Forelimb muscle (tissue), 1 donor: ENCODE results near the gene KRT72. TPM values are rescaled to one million over a fixed set of nuclear protein-coding genes. Genes with fewer than 3 reads are reported as not detected.
"Not testable (repeated sequence)": the region's sequence is repeated elsewhere in the genome, so short reads cannot be mapped to it uniquely, and the experiment has no call there.

Source experiments
- DNase-seq: peaks from one replicate; pipeline ENCODE4 v3.0.0-alpha.2; 2013; ENCODE audit warnings: low read depth
- polyA plus RNA-seq: library from polyadenylated mRNA; unstranded; fragments of 120-200 nt; gene quantifications from one replicate; pipeline ENCODE4 v1.2.1, GENCODE V29; 2013; ENCODE audit not compliant: insufficient read length

The KRT72 gene
- polyA plus RNA-seq, 1 donor = 0.08 TPM

DNA sequence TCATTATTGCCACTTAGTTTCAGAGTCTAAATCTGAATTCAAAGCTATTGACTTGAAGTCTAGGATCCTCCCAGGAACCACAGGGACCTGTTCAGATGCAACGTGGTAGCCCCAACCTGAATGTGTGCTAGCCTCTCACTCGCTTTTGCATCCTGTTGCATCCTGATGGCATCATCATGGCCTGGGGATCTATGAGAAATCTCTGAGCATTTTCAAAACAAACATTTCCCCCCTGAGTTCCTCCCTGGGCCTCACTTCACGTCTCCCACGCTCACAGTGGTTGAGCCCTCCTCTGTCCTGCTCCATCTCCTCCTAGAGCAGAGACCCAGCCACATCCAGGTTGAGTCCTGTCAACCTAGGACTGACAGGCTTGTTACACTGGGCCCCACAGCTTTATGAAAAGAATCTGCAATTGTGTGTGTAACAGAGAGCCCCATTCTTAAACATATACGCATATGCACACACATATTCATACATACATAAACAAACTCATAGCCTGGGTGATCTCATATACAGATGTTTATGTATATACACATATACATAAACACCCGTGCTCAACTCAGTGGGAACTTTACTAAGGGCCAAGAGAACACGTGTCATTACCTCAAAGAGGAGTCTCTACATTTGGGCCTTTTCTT lies 5.4 kb upstream of the KRT72 start:
- DNase-seq = no peak

DNA sequence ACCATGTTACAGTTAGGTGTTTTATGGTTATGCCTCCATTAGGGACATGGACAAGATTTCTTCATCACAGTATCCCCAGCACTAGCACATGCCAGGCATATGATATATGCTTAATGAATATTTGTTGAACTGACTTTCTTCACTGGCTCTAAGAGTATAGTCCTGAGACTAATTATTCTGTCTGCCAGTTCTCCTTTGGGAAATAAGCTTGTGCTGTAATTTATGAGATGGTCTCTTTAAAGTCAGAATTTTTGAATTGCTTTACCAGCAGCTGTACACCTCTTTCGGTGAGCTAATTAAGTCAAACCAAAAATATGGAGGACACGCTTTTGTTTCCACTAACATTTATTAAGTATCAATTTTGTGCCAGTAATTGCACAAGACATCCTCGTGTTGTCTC lies 4.8 kb upstream of the KRT72 start:
- DNase-seq = no peak

DNA sequence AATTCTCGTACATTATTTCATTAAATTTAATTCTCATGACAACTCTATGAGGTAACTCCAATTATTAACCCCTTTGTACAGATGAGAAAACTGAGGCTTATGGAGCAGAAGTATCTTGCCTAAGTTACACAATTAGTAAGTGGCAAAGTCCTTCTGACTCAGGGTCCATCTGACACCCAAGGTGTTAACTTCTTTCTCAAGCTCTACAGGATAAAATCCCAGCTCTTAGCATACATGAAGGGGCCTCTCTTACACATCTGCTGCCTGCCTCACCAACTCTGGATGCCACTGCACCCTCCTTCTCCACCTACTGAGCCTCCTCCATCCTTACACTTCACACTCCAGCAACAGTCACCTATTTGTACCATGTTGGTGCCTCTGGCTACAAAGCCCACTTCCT lies 4.3 kb upstream of the KRT72 start:
- DNase-seq = no peak

DNA sequence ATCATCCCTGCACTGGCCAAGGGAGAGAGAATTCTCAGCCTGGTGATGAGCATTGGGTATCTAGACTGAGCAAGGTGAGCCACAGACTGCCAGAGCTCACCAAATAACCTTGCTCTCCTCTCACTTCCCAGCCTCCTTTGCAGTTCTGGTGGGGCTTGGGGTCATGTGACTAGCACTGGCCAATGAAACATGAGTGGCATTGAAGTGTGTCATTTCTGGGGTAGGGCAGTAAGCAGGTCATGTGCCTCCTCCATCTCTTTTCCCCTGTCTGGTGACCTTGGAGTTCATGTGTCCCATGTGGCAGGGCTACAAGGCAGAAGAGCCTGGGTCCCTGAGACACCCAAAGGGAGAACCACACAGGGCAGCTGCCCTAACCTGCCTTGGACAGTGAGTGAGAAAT lies 3.6 kb upstream of the KRT72 start:
- DNase-seq = no peak

DNA sequence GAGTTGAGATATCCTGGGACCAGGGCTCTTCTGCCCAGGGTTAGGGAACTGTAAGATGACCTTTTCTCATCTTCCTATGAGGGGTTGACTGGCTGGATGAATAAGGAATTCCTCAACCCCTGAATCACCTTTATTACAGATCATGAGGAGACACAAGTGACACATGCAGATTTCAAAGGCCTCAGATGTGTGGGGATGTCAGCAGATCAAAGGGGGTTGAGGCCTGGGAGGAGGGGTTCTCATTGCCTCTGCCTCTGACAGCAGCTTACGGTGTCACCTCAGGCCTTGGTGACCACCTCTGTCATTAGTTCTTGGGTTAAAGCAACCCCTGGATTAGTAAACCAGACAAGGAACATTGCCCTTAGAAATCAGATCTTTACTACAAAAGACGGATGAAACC lies 2.1 kb upstream of the KRT72 start:
- no peak for DNase-seq

DNA sequence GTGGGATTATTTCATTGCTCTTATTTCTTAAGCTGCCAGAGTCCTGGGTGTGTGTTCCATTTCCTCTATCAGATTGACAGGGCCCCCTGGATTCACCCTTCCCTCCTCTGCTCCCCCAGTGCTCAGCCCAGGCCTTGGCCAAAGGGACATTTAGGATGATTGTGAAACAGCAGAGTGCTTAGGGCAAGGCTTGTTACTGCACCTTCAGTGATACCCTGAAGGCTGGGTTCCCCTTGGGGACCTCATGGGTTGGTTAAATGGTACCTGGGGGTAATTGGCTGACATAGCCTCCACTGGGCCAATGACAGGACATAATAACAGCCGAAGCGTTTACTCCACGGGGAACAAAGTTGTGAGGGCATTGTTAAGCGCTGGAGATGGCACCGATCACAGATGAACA lies 1.3 kb upstream of the KRT72 start:
- no peak for DNase-seq

DNA sequence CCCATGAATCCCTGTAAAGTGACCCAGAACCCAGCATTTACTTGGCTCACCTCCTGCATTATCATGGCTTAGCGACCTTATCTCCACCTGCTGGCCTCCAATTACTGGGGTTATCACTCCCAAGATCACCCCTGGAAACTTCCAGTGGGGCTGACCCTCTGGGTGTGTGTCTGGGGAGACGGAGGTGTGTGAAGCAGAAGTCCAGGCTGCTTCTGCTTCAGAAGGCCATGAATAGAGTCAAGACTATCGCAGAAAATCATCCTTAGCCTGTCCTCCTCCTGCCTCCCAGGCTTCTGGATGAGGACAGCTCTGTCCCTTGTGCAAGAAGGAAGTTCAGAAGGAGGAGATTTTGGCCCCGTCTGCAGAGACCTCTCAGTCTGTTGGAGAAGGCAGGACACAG lies 408 bp upstream of the KRT72 start:
- DNase-seq = no peak

DNA sequence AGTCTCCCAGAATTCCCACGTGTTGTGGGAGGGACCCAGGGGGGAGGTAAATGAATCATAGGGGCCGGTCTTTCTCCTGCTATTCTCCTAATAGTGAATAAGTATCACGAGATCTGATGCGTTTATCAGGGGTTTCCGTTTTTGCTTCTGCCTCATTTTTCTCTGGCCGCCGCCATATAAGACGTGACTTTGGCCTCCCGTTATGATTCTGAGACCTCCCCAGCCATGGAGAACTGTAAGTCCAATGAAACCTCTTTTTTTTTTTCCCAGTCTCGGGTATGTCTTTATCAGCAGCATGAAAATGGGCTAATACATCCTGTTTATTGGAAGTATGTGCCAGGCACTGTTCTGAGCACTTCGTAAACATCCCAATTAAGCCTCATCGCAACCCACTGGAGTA lies 788 bp downstream of the KRT72 start:
- DNase-seq = no peak

DNA sequence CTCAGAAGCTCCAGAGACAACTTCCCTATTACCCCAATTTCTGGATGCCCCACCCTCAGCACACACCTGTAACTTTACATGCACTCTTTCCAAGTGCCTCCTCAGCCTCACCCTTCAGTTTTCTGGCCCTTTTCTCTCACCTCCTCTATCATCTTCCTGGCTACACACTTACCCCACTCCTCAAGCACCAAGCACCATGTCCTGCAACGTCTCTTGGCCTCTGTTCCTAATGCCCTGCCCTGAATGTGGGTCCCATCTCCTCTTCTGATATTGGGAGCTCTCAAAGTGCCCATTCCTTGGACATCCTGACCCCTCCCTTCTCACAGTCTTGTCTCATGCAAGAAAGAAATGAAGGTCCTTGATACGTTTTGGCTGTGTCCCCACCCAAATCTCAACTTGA lies 1.2 kb downstream of the KRT72 start:
- no peak for DNase-seq

DNA sequence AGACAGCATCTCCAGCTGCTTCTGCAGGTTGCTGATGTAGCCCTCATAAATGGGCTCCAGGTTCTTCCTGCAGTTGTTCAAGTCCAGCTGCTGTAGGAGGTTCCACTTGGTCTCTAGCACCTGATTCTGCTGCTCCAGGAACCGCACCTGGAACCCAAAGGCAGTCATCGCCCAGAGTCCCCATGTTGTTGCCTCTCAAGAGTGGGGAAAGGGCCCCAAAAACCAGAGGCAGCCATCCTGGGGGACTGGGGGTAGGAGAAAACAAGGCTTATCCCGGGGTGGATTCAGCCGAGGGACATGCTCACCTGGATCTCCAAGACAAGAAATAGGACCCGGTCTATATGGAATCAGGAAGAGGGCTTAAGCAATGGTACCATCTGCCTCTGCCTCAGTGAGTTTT lies 2.3 kb downstream of the KRT72 start:
- DNase-seq = no peak

DNA sequence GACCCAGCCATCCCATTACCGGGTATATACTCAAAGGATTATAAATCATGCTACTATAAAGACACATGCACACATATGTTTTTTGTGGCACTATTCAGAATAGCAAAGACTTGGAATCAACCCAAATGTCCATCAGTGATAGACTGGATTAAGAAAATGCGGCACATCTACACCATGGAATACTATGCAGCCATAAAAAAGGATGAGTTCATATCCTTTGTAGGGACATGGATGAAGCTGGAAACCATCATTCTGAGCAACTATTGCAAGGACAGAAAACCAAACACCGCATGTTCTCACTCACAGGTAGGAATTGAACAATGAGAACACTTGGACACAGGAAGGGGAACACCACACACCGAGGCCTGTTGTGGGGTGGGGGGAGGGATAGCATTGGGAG lies 7.0 kb downstream of the KRT72 start:
- DNase-seq = not testable (repeated sequence)

DNA sequence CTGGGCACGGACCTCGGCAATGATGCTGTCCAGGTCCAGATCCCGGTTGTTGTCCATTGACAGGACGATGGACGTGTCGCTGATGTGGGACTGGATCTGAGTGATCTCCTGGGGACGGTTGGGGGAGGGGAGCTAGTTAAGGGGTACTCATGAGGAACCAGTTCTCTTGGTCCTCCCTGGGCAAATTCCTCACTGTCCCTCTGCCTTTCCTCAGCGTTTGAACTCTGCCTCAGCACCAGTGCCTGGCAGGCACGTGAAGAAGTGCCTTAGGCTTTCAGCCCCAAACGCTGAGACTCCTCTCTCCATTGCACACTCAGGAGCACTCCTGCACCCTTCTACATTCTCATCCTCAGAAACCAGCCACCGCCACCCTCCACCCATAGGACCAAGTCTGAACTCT lies 9.7 kb downstream of the KRT72 start:
- no peak for DNase-seq

DNA sequence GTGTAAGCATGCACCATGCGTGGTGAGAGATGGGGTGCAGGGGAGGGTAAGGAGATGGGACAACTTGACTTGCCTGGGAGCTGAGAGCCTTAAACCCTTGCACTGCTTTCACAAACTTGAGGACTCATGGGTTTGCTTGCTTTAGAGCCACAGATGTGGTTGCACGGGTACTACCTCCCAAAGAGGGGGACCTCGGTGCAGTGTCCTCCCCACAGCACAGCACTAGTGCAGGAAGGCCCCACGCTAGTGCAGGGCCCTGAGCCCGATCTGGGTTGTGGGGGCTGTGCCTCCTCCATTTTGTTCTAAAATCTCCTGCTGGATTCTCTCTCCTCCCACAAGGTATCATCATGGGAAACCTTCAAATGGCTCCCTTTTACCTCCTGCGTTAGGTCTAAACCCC lies 11.2 kb downstream of the KRT72 start:
- no peak for DNase-seq

DNA sequence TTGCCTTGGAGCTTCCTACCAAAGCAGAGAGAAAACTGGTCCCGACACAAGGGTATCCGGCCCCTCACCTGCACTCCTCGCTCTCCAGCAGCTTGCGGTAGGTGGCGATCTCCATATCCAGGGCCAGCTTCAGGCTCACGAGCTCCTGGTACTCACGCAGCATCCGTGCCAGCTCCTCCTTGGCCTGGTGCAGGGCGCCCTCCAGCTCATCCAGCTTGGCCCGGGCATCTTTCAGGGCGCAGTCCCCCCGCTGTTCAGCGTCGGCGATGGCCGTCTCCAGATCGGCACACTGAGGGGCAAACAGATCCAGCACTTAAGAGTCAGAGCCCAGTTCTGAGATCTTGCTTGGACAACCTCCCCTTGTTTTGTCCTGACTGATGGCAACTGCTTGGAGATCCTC lies 13.7 kb downstream of the KRT72 start:
- no peak for DNase-seq

DNA sequence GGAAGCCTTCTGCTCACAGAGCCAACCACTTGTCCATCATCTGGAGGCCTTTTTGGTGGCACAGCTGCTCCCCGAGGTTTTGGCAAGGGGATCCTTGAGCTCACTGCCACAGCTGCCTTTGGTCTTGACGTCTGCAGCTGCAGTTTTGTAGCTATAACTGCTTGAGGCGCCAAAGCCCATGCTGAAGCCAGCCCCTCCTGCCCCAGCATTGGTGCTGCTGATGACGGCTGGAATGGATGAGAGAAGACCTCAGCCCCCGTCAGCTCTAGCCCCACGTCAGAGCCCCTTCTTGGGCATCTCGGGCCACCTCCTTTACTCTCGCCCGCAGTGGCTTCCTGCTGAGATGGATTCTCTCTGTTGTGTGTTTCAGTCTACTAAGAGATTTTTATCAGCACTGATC lies 15.3 kb downstream of the KRT72 start:
- no peak for DNase-seq

DNA sequence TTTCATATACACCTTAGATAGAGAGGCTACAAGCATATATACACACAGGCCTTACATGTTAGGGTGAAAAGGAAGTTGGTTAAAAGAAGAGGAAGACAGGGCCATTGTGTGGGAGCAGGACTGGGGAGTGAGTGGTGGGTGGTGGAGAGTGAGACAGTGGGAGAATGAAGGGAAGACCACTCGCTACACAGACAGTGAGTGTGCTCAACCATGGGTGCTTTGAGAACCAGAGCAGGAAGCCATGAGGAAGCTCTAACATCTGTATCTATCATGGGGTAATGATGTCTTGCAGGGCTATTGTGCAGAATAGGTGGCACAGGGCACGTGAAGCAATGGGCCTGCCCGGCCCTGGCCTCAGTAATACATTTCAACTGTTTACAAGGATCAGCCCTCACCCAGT lies 16.2 kb downstream of the KRT72 start:
- DNase-seq = no peak

DNA sequence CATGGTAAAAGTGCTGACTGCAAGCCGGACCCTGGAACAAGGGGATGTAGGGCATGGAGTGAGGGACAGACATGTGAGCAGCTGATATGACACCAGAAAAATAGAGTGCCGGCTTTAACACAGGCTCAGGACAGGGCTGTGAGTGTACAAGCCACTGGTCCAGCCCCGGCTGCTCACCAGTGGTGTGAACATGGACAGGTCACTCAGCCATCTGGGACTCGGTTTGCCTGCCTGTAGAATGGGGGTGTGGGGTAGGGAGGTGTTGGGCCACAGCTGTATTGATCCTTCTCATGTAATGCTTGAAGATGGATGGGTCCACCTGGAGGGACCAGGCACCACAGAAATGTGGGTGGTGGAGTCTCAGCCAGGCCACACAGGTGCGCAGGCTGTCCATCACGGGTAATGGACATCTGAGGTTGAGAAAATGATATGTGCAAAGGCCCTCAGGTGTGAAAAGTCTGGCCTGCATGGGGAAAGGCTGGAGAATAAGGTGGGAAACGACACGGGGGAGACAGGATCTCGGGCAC lies 17.0 kb downstream of the KRT72 start:
- DNase-seq = no peak

DNA sequence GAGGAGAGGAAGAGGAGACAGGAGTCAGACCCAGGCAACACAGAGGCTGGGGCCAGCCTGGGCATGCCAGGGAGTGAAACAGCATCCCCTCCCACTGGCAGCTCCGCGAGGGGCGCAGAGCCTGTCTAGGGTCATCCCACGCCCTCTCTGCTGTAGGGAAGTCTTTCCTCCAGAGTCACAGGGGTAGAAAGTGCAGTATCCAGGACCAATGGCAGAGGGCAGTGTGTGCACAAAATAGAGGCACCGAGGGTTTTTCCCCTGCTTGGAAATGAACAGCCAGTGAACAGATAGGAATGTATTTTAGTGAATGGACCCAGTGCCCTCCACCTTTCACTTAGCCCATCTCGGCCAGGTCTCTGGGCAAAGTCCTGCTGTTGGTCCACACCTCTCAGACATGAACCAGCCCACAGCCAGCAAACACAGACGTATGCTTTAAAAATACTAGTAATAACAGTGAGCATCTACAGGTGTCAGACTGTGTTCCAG lies 18.2 kb downstream of the KRT72 start:
- DNase-seq = peak; percentile 16

DNA sequence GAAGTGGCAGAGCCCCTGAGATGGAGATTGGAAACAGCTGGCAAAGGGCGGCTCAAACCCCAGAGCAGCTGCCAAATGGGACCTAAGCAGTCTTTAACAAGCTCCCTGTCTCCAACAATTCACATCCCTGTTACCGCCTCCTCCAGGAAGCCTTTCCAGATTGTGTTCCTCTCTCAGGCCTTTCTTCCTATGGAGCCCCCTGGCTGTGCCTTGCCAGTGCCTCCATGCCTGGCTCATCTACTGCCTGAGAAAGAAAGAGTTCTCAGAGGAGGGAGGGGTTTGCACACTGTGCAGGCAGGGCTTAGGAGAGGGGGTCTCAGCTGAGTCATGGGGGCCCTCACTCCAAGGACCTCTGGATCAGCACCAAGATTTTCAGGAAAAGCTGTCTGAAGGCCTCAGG lies 18.8 kb downstream of the KRT72 start:
- no peak for DNase-seq

DNA sequence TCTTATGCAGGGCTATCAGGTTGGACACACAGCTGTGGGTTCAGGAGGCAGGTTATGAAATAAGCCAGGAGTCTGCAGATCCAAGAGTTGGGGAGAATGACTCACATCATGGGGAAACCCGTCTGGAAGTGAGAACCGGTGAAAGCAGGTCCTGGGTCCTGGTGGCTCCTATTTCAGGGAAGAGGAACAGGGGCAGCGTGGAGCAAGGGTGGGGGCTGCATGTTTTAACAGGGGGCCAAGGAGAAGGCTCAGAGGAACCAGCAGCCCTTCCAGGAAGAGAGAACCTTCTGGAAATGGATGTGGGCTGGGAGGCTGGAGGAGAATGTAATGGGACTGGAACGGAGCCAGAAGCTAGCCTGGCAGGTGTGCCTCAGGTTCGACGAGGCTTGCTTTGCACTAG lies 19.8 kb downstream of the KRT72 start:
- DNase-seq = no peak

DNA sequence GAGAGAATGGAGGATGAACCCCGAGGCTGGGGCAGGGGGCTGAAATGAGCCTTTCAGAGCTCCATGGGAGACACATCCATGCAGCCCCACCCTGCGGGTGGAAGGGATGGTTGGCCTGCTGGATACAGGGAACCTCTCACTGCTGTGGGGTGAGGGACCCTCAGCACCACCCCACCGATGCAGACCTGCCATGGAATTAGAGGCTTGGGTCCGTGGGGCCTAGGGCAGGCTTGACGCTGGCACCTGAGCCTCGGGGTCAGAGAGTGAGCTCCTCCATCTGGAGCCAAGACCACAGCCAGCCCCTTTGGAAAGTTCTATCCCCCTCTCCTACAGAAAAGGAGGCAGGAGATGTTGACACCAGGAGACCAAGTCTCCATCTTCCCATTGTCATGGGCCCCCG lies 20.2 kb downstream of the KRT72 start:
- no peak for DNase-seq

DNA sequence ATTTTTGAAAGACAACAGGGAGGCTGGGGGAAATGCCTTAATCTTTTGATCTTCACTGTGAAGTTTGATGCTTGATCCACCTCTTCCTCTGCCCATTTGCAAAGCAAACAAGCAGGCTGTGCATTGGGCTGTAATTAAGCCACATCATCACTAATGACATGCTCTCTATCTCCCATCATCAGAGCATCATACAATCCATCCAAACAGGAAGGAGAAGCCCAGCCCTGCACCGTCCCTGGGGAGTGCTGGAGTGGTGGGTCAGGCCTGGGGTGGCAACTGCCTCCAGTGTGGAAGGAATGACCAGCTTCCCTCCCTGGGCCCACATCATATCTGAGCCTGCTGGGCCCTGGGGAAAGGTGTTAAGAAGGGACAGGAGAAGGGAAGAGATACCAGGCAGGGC lies 20.8 kb downstream of the KRT72 start:
- DNase-seq = no peak

DNA sequence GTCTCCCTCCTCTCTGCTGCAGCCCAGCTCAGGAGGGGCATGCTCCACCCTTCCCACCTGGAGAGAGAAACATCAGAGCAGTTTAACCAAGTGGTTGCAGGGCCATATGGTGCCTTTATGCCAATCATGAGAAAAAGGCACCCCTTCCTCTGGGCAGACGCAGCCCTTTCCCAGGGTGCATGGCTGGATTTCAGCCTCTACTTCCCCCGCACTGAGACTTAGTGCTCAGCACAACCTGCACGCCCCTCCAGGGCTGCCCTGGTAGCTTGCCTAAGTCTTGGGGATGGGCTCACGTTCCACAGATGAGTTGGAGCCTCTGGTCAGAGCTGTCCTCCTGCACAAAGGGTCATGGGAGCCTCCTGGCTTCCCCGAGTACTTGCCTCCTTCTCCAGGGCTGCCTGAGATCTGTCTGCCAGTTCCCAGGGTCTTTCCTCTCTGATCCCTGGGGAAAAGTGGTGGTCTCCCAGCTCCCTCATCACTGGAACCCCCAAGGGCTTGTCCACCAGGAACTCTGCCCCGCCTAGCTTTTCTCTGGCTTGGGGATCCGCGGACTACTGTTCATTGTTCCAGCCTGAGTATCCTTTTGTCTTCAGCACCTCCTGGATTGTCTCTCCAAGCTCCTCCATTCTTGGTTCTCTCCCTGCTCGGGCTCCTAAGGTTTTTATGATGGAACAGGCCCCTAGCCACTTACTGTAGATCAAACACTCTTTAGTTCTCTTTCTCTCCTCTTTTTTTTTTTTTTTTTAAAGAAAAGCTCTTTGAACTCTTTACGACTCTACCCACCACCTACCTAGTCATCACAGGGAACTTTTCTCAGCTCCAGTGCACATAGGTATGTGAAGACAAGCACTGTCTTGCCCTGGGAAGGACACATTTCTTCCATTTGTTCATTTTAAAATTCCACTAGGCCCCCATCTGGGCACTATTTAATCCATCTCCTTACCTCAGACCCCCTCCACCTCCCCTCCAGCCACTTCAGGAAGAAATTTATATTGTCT lies 21.5 kb downstream of the KRT72 start:
- no peak for DNase-seq
